Neural progenitor cell (in vitro differentiated cells): ENCODE data around the gene VPS33B. TPM values are rescaled to one million over a fixed set of nuclear protein-coding genes. Genes with fewer than 3 reads are reported as not detected.

Source experiments
- DNase-seq: peaks from one replicate; pipeline ENCODE4 v3.0.0-alpha.2; 2016; ENCODE audit warnings: low spot score
- H2AFZ ChIP-seq: fragments of 200-600 bp; sonication (generic); replicated peaks from 2 replicates; pipeline ENCODE4 v1.6.1; 2016; ENCODE audit warnings: antibody characterized with exemption
- H3F3A ChIP-seq: fragments of 200-600 bp; sonication (generic); 2 replicates; pipeline ENCODE4 v1.6.1; 2016; ENCODE audit warnings: antibody characterized with exemption, low read depth
- H3K27ac ChIP-seq: fragments of 200-600 bp; sonication (generic); 2 replicates; pipeline ENCODE4 v1.5.1; 2016; ENCODE audit warnings: mild to moderate bottlenecking
- H3K27me3 ChIP-seq: fragments of 200-600 bp; sonication (generic); 2 replicates; pipeline ENCODE4 v1.6.1; 2016; ENCODE audit warnings: mild to moderate bottlenecking, moderate library complexity
- H3K36me3 ChIP-seq: fragments of 200-600 bp; sonication (generic); 2 replicates; pipeline ENCODE4 v1.5.1; 2016
- H3K4me1 ChIP-seq: fragments of 200-600 bp; sonication (generic); 2 replicates; pipeline ENCODE4 v1.6.1; 2016; ENCODE audit warnings: mixed run types
- H3K4me2 ChIP-seq: fragments of 200-600 bp; sonication (generic); 2 replicates; pipeline ENCODE4 v1.6.1; 2016
- H3K4me3 ChIP-seq: fragments of 200-600 bp; sonication (generic); 2 replicates; pipeline ENCODE4 v1.5.1; 2016
- H3K79me2 ChIP-seq: fragments of 200-600 bp; sonication (generic); 2 replicates; pipeline ENCODE4 v1.6.1; 2016; ENCODE audit warnings: low read depth
- H3K9ac ChIP-seq: fragments of 200-600 bp; sonication (generic); 2 replicates; pipeline ENCODE4 v1.6.1; 2016
- H3K9me3 ChIP-seq: fragments of 200-600 bp; sonication (generic); 2 replicates; pipeline ENCODE4 v1.5.1; 2016; ENCODE audit warnings: low read depth
- H4K20me1 ChIP-seq: fragments of 200-600 bp; sonication (generic); 2 replicates; pipeline ENCODE4 v1.6.1; 2016; ENCODE audit warnings: low read depth
- H3K27ac Mint-ChIP-seq: 3 replicates; pipeline ENCODE4 v1.8.0; 2021; ENCODE audit warnings: mixed read lengths
- H3K27me3 Mint-ChIP-seq: 2 replicates; pipeline ENCODE4 v1.8.0; 2022; ENCODE audit warnings: low read depth, mild to moderate bottlenecking, inconsistent platforms, moderate library complexity, mixed read lengths; ENCODE audit not compliant: insufficient read depth
- H3K36me3 Mint-ChIP-seq: 3 replicates; pipeline ENCODE4 v1.8.0; 2021; ENCODE audit warnings: mixed read lengths
- H3K4me1 Mint-ChIP-seq: 3 replicates; pipeline ENCODE4 v1.8.0; 2021; ENCODE audit warnings: mixed read lengths
- H3K4me3 Mint-ChIP-seq: 3 replicates; pipeline ENCODE4 v1.8.0; 2021; ENCODE audit warnings: mild to moderate bottlenecking, moderate library complexity, mixed read lengths
- H3K9me3 Mint-ChIP-seq: 3 replicates; pipeline ENCODE4 v1.8.0; 2020; ENCODE audit warnings: mixed read lengths
- EZH2 ChIP-seq: fragments of 200-600 bp; sonication (generic); IDR thresholded peaks from 2 replicates; pipeline ENCODE4 v1.6.1; 2017; ENCODE audit warnings: antibody characterized with exemption, mild to moderate bottlenecking, moderate library complexity
- EZH2phosphoT487 ChIP-seq: fragments of 200-600 bp; sonication (generic); IDR thresholded peaks from 2 replicates; pipeline ENCODE4 v1.6.1; 2017; ENCODE audit warnings: antibody characterized with exemption
- total RNA-seq: library from RNA; depleted of rRNA; stranded (reverse); fragments of >200 nt; gene quantifications from 2 replicates; pipeline ENCODE4 v1.2.3, GENCODE V29; 2015; ENCODE audit warnings: low replicate concordance
- TF ChIP-seq, protein P1 (sequence below): fragments of 200-600 bp; sonication (generic); IDR thresholded peaks from 2 replicates; pipeline ENCODE4 v1.5.1; 2017; ENCODE audit warnings: antibody characterized with exemption, mild to moderate bottlenecking

Gene VPS33B
- total RNA-seq, 1 donor from 2014 or later: 13.9 TPM

GRCh38 chr15:90957791-90958190, 64.6 kb downstream of the VPS33B start:
- H3K27ac ChIP-seq: no peak overlapping the region
- H4K20me1 ChIP-seq: peaks cover 8% of the 10 kb centered on the region
- peaks cover 12% of the 10 kb centered on the region for H3K4me1 ChIP-seq
- Mint-ChIP-seq H3K36me3 (peaks cover 5% of the 10 kb centered on the region), H3K4me1 (peaks cover 16% of the 10 kb centered on the region), H3K27me3 (peaks cover 9% of the 10 kb centered on the region), H3K9me3 (no peaks in the 10 kb centered on the region), H3K4me3 (peak overlapping the region; percentile 81), H3K27ac (no peak overlapping the region)
- H3K79me2 ChIP-seq: no peaks in the 10 kb centered on the region
- H3F3A ChIP-seq: peaks cover 31% of the 10 kb centered on the region
- no peak for DNase-seq
- no peak overlapping the region for H2AFZ ChIP-seq
- no peak overlapping the region for H3K4me3 ChIP-seq
- no peak overlapping the region for H3K9ac ChIP-seq
- no peaks in the 10 kb centered on the region for H3K36me3 ChIP-seq
- H3K9me3 ChIP-seq: no peaks in the 10 kb centered on the region
- H3K4me2 ChIP-seq: peak overlapping the region; percentile 78
- TF ChIP-seq EZH2phosphoT487 (no peak), EZH2 (no peak)
- TF ChIP-seq, protein P1, sequence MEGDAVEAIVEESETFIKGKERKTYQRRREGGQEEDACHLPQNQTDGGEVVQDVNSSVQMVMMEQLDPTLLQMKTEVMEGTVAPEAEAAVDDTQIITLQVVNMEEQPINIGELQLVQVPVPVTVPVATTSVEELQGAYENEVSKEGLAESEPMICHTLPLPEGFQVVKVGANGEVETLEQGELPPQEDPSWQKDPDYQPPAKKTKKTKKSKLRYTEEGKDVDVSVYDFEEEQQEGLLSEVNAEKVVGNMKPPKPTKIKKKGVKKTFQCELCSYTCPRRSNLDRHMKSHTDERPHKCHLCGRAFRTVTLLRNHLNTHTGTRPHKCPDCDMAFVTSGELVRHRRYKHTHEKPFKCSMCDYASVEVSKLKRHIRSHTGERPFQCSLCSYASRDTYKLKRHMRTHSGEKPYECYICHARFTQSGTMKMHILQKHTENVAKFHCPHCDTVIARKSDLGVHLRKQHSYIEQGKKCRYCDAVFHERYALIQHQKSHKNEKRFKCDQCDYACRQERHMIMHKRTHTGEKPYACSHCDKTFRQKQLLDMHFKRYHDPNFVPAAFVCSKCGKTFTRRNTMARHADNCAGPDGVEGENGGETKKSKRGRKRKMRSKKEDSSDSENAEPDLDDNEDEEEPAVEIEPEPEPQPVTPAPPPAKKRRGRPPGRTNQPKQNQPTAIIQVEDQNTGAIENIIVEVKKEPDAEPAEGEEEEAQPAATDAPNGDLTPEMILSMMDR: no peak
- peaks cover 14% of the 10 kb centered on the region for H3K27me3 ChIP-seq

GRCh38 chr15:90957031-90957790, 65.2 kb downstream of the VPS33B start:
- H3K27me3 ChIP-seq: peaks cover 14% of the 10 kb centered on the region
- no peaks in the 10 kb centered on the region for H3K79me2 ChIP-seq
- no peak overlapping the region for H3K27ac Mint-ChIP-seq
- peaks cover 7% of the 10 kb centered on the region for H3K36me3 Mint-ChIP-seq
- no peak overlapping the region for H3K27ac ChIP-seq
- no peaks in the 10 kb centered on the region for H3K9me3 ChIP-seq
- H3K9me3 Mint-ChIP-seq: no peaks in the 10 kb centered on the region
- no peak overlapping the region for H3K9ac ChIP-seq
- peaks cover 31% of the 10 kb centered on the region for H3F3A ChIP-seq
- H3K27me3 Mint-ChIP-seq: peaks cover 11% of the 10 kb centered on the region
- no peak overlapping the region for H2AFZ ChIP-seq
- no peak for TF ChIP-seq EZH2
- no peak for TF ChIP-seq EZH2phosphoT487
- TF ChIP-seq, protein P1: no peak
- H3K4me1 ChIP-seq: peaks cover 12% of the 10 kb centered on the region
- H4K20me1 ChIP-seq: peaks cover 8% of the 10 kb centered on the region
- H3K4me3 Mint-ChIP-seq: peak overlapping the region; percentile 81
- peak overlapping the region; percentile 78 for H3K4me2 ChIP-seq
- H3K4me1 Mint-ChIP-seq: peaks cover 16% of the 10 kb centered on the region
- peak; percentile 74 for DNase-seq
- peak overlapping the region; percentile 56 for H3K4me3 ChIP-seq
- H3K36me3 ChIP-seq: no peaks in the 10 kb centered on the region

DNA sequence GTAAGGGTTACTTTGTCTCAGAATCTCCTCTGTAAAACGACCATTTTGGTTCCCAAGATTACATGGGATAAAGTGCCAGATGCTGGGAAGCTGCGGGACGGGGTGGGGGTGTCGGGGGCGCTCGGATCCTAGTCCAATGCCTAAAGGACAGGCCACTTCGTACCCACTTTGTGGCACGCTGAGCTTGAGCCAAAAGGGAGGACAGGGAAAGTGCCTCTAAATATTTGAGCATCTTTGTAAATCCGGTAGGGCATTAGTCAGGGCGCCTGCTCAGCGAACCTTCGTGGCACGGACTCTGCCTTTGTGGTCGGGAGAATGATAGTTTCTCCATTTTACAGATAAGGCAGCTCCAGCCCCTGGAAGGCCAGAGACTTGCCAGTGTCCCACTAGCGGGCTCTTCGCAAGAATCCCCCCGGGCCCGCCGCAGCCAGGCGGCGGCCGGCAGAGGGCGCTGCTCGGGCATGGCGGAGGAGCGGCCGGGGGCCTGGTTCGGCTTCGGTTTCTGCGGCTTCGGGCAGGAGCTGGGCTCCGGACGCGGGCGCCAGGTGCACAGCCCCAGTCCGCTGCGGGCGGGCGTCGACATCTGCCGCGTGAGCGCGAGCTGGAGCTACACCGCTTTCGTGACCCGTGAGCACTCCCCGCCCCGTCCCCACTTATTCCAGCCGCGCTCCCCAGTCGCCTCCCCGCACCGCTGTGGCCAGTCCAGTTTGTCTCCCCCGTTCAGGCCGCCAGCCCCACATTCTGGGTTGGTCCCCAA, 65.9 kb downstream of the VPS33B start:
- peaks cover 14% of the 10 kb centered on the region for H3K27me3 ChIP-seq
- no peaks in the 10 kb centered on the region for H3K9me3 Mint-ChIP-seq
- H3K4me2 ChIP-seq: peak overlapping the region; percentile 78
- peak overlapping the region; percentile 85 for H3K4me3 Mint-ChIP-seq
- no peaks in the 10 kb centered on the region for H3K9me3 ChIP-seq
- no peak overlapping the region for H3K9ac ChIP-seq
- H3K27ac ChIP-seq: no peak overlapping the region
- peaks cover 11% of the 10 kb centered on the region for H3K27me3 Mint-ChIP-seq
- no peaks in the 10 kb centered on the region for H3K36me3 ChIP-seq
- TF ChIP-seq, protein P1: peak; percentile 95
- TF ChIP-seq EZH2phosphoT487: no peak
- peak; percentile 36 for TF ChIP-seq EZH2
- H3K27ac Mint-ChIP-seq: no peak overlapping the region
- peaks cover 10% of the 10 kb centered on the region for H3K36me3 Mint-ChIP-seq
- H3K4me1 Mint-ChIP-seq: peaks cover 16% of the 10 kb centered on the region
- H3F3A ChIP-seq: peaks cover 31% of the 10 kb centered on the region
- peak; percentile 92 for DNase-seq
- no peaks in the 10 kb centered on the region for H3K79me2 ChIP-seq
- H4K20me1 ChIP-seq: peaks cover 8% of the 10 kb centered on the region
- H3K4me3 ChIP-seq: peak overlapping the region; percentile 56
- H3K4me1 ChIP-seq: peaks cover 12% of the 10 kb centered on the region
- H2AFZ ChIP-seq: no peak overlapping the region
